GM12801 (cell line): Measurements from ENCODE around the gene EXOC3.

Source experiments
- TF ChIP-seq, protein P1 (sequence below): IDR thresholded peaks from one replicate; pipeline ENCODE4 v1.5.1; 2011; ENCODE audit warnings: control low read depth; ENCODE audit not compliant: insufficient read length; ENCODE audit errors: extremely low read depth

Gene EXOC3

DNA sequence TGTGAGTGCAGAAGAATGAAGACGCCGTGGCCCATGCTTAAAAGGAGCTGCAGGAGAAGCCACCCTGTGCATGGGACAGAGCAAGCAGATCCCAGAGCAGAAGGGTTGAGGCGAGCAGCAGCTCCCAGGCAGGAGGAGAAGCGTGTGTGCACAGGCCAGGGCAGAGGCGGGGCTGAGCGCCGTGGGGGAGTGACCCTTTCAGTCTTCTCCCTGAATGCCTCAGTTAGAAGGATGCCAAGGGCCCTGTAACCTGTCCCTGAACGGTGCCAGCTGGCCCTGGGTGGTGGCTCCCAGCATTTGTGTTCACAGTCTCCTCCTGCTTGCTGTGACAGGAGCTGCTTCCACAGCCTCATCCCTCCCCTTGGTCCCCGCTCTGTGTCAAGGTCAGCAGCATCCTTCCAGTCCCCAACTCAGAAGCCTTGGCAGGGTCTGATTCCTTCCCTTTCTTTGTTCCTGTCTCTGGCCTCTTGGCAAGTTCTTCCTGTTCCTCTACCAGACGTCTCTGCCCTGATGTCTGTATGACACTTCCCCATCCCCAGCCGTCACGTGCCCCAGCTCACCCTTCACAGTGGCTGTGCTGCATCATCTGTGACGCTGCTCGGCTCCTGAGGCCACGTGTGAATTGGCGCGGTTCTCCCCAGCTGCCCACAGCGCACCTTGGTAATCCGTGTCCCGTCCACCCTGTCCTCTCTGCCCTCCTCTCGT is 5.2 kb downstream of the EXOC3 start:
- TF ChIP-seq, protein P1, sequence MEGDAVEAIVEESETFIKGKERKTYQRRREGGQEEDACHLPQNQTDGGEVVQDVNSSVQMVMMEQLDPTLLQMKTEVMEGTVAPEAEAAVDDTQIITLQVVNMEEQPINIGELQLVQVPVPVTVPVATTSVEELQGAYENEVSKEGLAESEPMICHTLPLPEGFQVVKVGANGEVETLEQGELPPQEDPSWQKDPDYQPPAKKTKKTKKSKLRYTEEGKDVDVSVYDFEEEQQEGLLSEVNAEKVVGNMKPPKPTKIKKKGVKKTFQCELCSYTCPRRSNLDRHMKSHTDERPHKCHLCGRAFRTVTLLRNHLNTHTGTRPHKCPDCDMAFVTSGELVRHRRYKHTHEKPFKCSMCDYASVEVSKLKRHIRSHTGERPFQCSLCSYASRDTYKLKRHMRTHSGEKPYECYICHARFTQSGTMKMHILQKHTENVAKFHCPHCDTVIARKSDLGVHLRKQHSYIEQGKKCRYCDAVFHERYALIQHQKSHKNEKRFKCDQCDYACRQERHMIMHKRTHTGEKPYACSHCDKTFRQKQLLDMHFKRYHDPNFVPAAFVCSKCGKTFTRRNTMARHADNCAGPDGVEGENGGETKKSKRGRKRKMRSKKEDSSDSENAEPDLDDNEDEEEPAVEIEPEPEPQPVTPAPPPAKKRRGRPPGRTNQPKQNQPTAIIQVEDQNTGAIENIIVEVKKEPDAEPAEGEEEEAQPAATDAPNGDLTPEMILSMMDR, result no peak

DNA sequence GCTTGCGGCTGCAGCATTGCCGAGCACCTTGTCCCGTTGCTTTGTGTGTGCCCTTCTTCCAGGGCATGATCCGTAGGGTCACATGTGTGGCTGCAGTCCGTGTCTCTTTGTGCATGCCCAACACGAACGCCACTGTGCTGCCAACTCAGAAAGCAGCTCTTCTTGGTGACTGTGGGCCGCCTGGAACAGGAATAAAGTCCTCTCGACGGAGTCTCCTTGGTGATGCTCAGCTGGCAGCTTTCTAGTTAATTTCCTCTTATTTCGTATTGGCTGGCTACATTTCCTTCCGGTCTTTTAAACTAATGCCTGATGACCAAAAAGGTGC is 5.8 kb downstream of the EXOC3 start:
- TF ChIP-seq, protein P1, result no peak

DNA sequence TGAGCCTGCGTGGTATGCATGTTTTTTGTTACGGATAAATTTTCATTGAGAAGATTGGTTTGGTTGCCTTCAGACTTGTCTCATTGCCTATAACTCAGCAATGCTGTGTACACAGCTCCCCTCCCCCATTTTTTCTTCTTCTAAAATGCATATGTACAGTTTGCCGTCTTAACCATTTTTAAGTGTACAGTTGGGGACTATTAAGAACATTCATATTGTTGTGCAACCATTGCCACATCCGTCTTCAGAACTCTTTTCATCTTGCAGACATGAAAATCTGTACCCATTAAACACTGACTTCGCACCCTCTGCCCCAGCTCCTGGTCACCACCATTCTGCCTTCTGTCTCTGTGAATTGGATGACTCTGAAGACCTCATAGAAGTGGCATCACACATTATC is 6.2 kb downstream of the EXOC3 start:
- TF ChIP-seq, protein P1, result no peak

DNA sequence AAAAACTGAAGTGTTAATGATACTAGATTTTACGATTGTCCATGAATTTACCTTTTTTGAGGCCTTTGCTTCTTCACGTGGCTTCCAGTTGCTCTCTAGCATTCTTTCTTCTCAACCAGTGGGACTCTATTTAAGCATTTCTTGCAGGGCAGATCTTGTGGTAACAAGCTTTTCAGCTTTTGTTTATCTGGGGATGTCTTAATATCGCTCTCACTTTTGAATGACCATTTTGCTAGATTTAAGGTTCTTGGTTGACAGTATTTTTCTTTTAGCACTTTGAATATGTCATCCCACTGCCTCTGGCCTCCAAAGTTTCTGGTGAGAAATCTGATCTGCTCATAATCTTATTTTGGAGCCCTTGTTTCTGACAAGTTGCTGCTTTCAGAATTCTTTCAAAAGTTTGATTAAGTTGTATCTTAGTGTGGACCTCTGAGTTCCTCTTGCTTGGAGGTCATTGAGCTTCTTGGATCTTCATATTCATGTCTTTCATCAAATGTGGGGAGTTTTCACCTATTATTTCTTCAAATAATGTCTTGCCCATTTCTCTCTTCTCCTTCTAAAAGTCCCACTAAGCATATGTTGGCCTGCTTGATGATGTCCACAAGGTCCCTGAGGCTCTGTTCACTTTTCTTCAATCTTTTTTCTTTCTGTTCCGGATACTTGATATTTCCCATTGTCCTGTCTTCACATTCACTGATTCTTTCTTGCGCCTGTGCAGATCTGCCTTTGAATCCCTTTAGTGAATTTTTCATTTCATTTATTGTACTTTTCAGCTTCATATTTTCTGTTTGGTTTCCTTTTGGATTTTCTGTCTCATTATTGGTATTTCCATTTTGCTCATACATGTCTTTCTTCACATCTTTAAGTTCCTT is 8.8 kb downstream of the EXOC3 start:
- TF ChIP-seq, protein P1, result no peak

DNA sequence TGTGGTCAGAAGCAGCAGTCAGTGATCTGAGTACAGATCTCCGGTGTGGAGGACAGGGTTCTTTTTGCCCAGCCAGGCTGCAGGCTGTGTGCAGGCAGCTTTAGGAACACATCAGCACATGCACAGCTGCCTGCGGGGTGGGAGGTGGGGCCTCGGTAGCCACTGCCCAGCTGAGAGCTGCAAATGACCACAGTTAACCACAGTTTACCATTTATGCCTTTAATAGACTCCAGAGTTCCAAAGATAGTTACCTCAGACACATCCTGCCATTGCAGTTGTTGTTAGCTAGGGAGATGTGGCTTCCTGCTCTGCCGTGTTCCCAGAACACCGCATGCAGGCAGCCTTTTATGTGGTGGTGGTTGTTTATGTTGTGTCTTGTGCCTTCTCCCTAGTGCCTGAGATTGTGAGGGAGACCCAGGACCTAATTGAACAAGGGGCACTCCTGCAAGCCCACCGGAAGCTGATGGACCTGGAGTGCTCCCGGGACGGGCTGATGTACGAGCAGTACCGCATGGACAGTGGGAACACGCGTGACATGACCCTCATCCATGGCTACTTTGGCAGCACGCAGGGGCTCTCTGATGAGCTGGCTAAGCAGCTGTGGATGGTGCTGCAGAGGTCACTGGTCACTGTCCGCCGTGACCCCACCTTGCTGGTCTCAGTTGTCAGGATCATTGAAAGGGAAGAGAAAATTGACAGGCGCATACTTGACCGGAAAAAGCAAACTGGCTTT is 10.2 kb downstream of the EXOC3 start:
- TF ChIP-seq, protein P1, result no peak

DNA sequence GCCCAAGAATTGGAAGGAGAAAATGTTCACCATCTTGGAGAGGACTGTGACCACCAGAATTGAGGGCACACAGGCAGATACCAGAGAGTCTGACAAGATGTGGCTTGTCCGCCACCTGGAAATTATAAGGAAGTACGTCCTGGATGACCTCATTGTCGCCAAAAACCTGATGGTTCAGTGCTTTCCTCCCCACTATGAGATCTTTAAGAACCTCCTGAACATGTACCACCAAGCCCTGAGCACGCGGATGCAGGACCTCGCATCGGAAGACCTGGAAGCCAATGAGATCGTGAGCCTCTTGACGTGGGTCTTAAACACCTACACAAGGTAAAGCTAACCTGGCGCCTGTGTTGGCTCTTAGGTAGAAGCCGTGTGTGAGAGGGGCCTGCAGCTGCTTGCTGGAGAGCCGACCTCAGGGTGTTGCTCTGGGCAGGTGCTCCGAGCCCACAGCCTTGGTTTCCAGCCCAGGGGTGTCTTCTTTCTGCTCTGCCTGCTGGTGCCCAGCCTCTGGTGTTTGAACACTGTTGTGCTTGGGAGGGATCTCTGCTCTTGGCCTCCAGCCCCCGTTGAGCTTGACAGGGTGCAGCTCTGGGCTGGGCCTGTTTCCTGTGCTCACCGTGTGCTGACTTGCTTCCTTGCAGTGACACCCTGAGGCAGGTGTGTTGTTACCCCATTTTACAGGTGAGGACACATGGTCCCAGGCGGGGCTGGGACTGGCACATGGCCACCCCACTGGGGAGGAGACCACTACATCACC is 10.9 kb downstream of the EXOC3 start:
- TF ChIP-seq, protein P1, result no peak

DNA sequence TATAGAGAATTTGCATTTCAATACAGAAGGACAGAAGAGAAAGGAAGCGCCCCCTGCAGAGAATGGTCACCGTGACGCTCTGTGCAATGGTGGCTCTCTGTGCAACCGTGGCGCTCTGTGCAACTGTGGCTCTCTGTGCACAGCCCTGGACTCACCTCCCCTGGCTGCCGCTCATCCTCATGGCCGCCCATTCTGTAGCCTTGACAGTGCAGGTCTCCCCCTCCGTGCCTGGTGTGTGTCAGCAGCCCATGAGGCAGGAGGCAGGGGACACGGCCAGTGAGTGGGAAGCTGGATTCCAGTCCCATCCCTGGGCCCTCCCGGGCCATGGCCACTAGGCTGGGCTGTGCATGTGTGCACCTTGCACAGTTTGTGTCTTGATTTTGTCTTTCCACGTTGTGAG is 12.0 kb downstream of the EXOC3 start:
- TF ChIP-seq, protein P1, result no peak
